HEK293 (cell line): ENCODE results near the gene SBF1.
A peak's percentile ranks its signal among the peaks of the same experiment; 100 is the strongest.

Experiments used
- GLIS1 ChIP-seq: fragments of 450-650 bp; formaldehyde crosslinking; IDR thresholded peaks from 2 replicates; pipeline ENCODE4 v1.5.1; 2016; ENCODE audit warnings: missing biosample characterization, missing genetic modification characterization
- GLIS2 ChIP-seq: fragments of 450-650 bp; formaldehyde crosslinking; IDR thresholded peaks from 2 replicates; pipeline ENCODE4 v1.5.1; 2016; ENCODE audit warnings: missing biosample characterization, missing genetic modification characterization
- HOXC10 ChIP-seq: sonication (generic); formaldehyde crosslinking; IDR thresholded peaks from 2 replicates; pipeline ENCODE4 v1.8.1; 2023; ENCODE audit warnings: mild to moderate bottlenecking, missing genetic modification reagents
- KLF17 ChIP-seq: fragments of 450-650 bp; formaldehyde crosslinking; IDR thresholded peaks from 2 replicates; pipeline ENCODE4 v1.5.1; 2016; ENCODE audit warnings: missing biosample characterization, missing genetic modification characterization
- KLF9 ChIP-seq: fragments of 450-650 bp; formaldehyde crosslinking; IDR thresholded peaks from 2 replicates; pipeline ENCODE4 v1.5.1; 2016; ENCODE audit warnings: missing biosample characterization, missing genetic modification characterization, low read depth
- MYNN ChIP-seq: fragments of 450-650 bp; formaldehyde crosslinking; IDR thresholded peaks from 2 replicates; pipeline ENCODE4 v1.5.1; 2016; ENCODE audit warnings: missing biosample characterization, missing genetic modification characterization, borderline replicate concordance
- PATZ1 ChIP-seq: fragments of 450-650 bp; formaldehyde crosslinking; IDR thresholded peaks from 2 replicates; pipeline ENCODE4 v1.5.1; 2016; ENCODE audit warnings: missing biosample characterization, missing genetic modification characterization
- PRDM2 ChIP-seq: fragments of 450-650 bp; formaldehyde crosslinking; IDR thresholded peaks from 2 replicates; pipeline ENCODE4 v1.5.1; 2016; ENCODE audit warnings: missing biosample characterization, missing genetic modification characterization, borderline replicate concordance
- YY1 ChIP-seq: fragments of 450-650 bp; formaldehyde crosslinking; IDR thresholded peaks from 2 replicates; pipeline ENCODE4 v1.5.1; 2018; ENCODE audit warnings: missing biosample characterization, missing genetic modification characterization
- ZBTB10 ChIP-seq: fragments of 450-650 bp; formaldehyde crosslinking; IDR thresholded peaks from 2 replicates; pipeline ENCODE4 v1.5.1; 2016; ENCODE audit warnings: missing biosample characterization, missing genetic modification characterization
- ZNF148 ChIP-seq: fragments of 450-650 bp; formaldehyde crosslinking; IDR thresholded peaks from 2 replicates; pipeline ENCODE4 v1.5.0; 2017; ENCODE audit warnings: missing biosample characterization, missing genetic modification characterization, borderline replicate concordance
- ZNF48 ChIP-seq: fragments of 450-650 bp; formaldehyde crosslinking; IDR thresholded peaks from 2 replicates; pipeline ENCODE4 v1.5.1; 2016; ENCODE audit warnings: missing biosample characterization, missing genetic modification characterization
- ZNF518A ChIP-seq: fragments of 450-650 bp; formaldehyde crosslinking; conservative IDR thresholded peaks from 2 replicates; pipeline ENCODE4 v1.5.1; 2016; ENCODE audit warnings: low read depth, missing biosample characterization, missing genetic modification characterization
- ZNF549 ChIP-seq: fragments of 450-650 bp; IDR thresholded peaks from 2 replicates; pipeline ENCODE4 v1.5.1; 2018; ENCODE audit warnings: missing biosample characterization, missing genetic modification characterization, mild to moderate bottlenecking, inconsistent platforms, moderate library complexity
- ZNF610 ChIP-seq: fragments of 450-650 bp; formaldehyde crosslinking; IDR thresholded peaks from 2 replicates; pipeline ENCODE4 v1.5.1; 2016; ENCODE audit warnings: missing biosample characterization, missing genetic modification characterization, borderline replicate concordance
- ZNF704 ChIP-seq: fragments of 450-650 bp; formaldehyde crosslinking; IDR thresholded peaks from 2 replicates; pipeline ENCODE4 v1.5.1; 2016; ENCODE audit warnings: missing biosample characterization, missing genetic modification characterization

The SBF1 gene

GRCh38 chr22:50445071-50445879, 29.6 kb downstream of the SBF1 start (continued):
- TF ChIP-seq ZNF148 (tag by site-specific recombination), result no peak
- peak; percentile 44; the same call in 1 of the 2 replicates for TF ChIP-seq ZBTB10 (tag by site-specific recombination)
- TF ChIP-seq HOXC10 (CRISPR knock-in tag), result no peak
- TF ChIP-seq ZNF48 (tag by site-specific recombination), result no peak
- 0 out of 2 replicates have a peak, but pooled peaks have one; percentile 34 for TF ChIP-seq GLIS2
- TF ChIP-seq KLF17 (tag by site-specific recombination), result no peak
- TF ChIP-seq KLF9 (tag by site-specific recombination), result no peak
- TF ChIP-seq YY1 (tag by site-specific recombination), result no peak
- TF ChIP-seq ZNF549 (tag by site-specific recombination), result no peak
- peak; percentile 21; the same call in 1 of the 2 replicates for TF ChIP-seq GLIS1 (tag by site-specific recombination)
- TF ChIP-seq MYNN, result no peak
- no peak for TF ChIP-seq ZNF704
- no peak for TF ChIP-seq PRDM2 (tag by site-specific recombination)
- peak; percentile 59; the same call in 1 of the 2 replicates for TF ChIP-seq PATZ1
- TF ChIP-seq ZNF610 (tag by site-specific recombination), result no peak
- TF ChIP-seq ZNF518A (tag by site-specific recombination), result no peak
